H1 (cell line): ENCODE results near the gene SOX13. TPM values are rescaled to one million over a fixed set of nuclear protein-coding genes. Genes with fewer than 3 reads are reported as not detected.

Experiments
- CTCF ChIA-PET: fragments of 300-600 bp; sonication (Branson Sonifier 250); formaldehyde crosslinking; loops from one replicate; lab custom pipeline; 2021; ENCODE audit not compliant: partially characterized antibody; lab: Charles Lee
- POLR2A ChIA-PET: fragments of 300-600 bp; sonication (Branson Sonifier 250); formaldehyde crosslinking; loops from one replicate; lab custom pipeline; 2021; ENCODE audit warnings: inconsistent platforms; ENCODE audit not compliant: partially characterized antibody; lab: Charles Lee
- DNase-seq, 2 experiments: peaks; one replicate each; pipeline versions ENCODE4 v3.0.0 to v3.0.0-alpha.2; 2010 to 2022; ENCODE audit warnings: low spot score in 2 of 2, low read depth in 1 of 2, mixed read lengths in 1 of 2
- FAIRE-seq: peaks from 2 replicates; lab custom pipeline; 2011; peaks lifted over from hg19 to GRCh38; lab: Jason Lieb, UNC
- H2AFZ ChIP-seq: 2 replicates; pipeline ENCODE4 v1.8.1; 2012; ENCODE audit warnings: low read length, inconsistent platforms
- H2AK5ac ChIP-seq: 2 replicates; pipeline ENCODE4 v1.6.1; 2013; ENCODE audit warnings: low read depth, low read length
- H2BK120ac ChIP-seq: replicated peaks from 2 replicates; pipeline ENCODE3; 2013; ENCODE audit warnings: low read depth, low read length, inconsistent platforms
- H2BK12ac ChIP-seq: 2 replicates; pipeline ENCODE4 v1.6.1; 2013; ENCODE audit warnings: low read depth, low read length
- H2BK15ac ChIP-seq: 2 replicates; pipeline ENCODE4 v1.6.1; 2013; ENCODE audit warnings: low read length
- H2BK20ac ChIP-seq: 2 replicates; pipeline ENCODE4 v1.6.1; 2013; ENCODE audit warnings: low read length
- H2BK5ac ChIP-seq: 2 replicates; pipeline ENCODE4 v1.6.1; 2013; ENCODE audit warnings: low read depth, low read length
- H3K14ac ChIP-seq: 2 replicates; pipeline ENCODE4 v1.6.1; 2013; ENCODE audit warnings: inconsistent platforms; ENCODE audit not compliant: insufficient read length
- H3K18ac ChIP-seq: 2 replicates; pipeline ENCODE4 v1.6.1; 2013; ENCODE audit warnings: low read length; ENCODE audit errors: extremely low read depth
- H3K23ac ChIP-seq: 2 replicates; pipeline ENCODE4 v1.6.1; 2013; ENCODE audit warnings: inconsistent platforms; ENCODE audit not compliant: insufficient read length
- H3K23me2 ChIP-seq: 2 replicates; pipeline ENCODE4 v1.6.1; 2013; ENCODE audit warnings: low read depth, low read length
- H3K27ac ChIP-seq: 2 replicates; pipeline ENCODE4 v1.6.1; 2011; ENCODE audit warnings: low read depth, low read length, inconsistent platforms
- H3K27me3 ChIP-seq, 4 experiments: replicated peaks in 1 of 4; 1 replicate in 1 of 4; 2 replicates in 3 of 4; pipeline versions ENCODE4 v1.6.1 to v1.8.1; 2011 to 2013; ENCODE audit warnings: low read length in 3 of 4, mild to moderate bottlenecking in 3 of 4, inconsistent platforms in 2 of 4, mixed read lengths in 2 of 4, moderate library complexity in 1 of 4; ENCODE audit not compliant: control insufficient read depth in 3 of 4, insufficient read depth in 3 of 4; ENCODE audit errors: extremely low read depth in 1 of 4
- H3K36me3 ChIP-seq, 4 experiments: 2 replicates each; pipeline versions ENCODE4 v1.6.1 to v1.8.1; 2011 to 2013; ENCODE audit warnings: mild to moderate bottlenecking in 4 of 4, low read length in 3 of 4, moderate library complexity in 2 of 4, control low read depth in 1 of 4, inconsistent platforms in 1 of 4; ENCODE audit not compliant: insufficient read depth in 4 of 4, control insufficient read depth in 2 of 4
- H3K4ac ChIP-seq: replicated peaks from 2 replicates; pipeline ENCODE3; 2013; ENCODE audit warnings: low read length, low read depth, mixed read lengths, inconsistent platforms; ENCODE audit not compliant: insufficient read length
- H3K4me1 ChIP-seq, 4 experiments: replicated peaks in 1 of 4; 1 replicate in 1 of 4; 2 replicates in 3 of 4; pipeline versions ENCODE4 v1.6.1 to v1.8.1; 2011 to 2013; ENCODE audit warnings: low read length in 3 of 4, inconsistent platforms in 2 of 4, mixed read lengths in 1 of 4; ENCODE audit not compliant: insufficient read depth in 4 of 4, control insufficient read depth in 3 of 4
- H3K4me2 ChIP-seq, 2 experiments: 2 replicates each; pipeline versions ENCODE4 v1.6.1 to v1.8.1; 2011 to 2013; ENCODE audit warnings: low read depth in 2 of 2, low read length in 2 of 2, control low read depth in 1 of 2, inconsistent platforms in 1 of 2, mild to moderate bottlenecking in 1 of 2; ENCODE audit not compliant: insufficient read depth in 1 of 2
- H3K4me3 ChIP-seq, 4 experiments: fragments of 200-600, 300-600 bp in 1 of 4; sonication (generic), shearing (Covaris generic), sonication (Bioruptor Twin) in 1 of 4; 2 replicates each; pipeline versions ENCODE4 v1.5.1 to v1.8.1; 2011 to 2016; ENCODE audit warnings: low read length in 4 of 4, low read depth in 3 of 4, control low read depth in 2 of 4, inconsistent platforms in 2 of 4, mild to moderate bottlenecking in 2 of 4, mixed read lengths in 1 of 4, moderate library complexity in 1 of 4; ENCODE audit not compliant: insufficient read depth in 2 of 4; ENCODE audit errors: extremely low read depth in 1 of 4
- H3K56ac ChIP-seq: replicated peaks from 2 replicates; pipeline ENCODE3; 2013; ENCODE audit warnings: low read depth, mild to moderate bottlenecking, mixed read lengths, low read length, inconsistent platforms; ENCODE audit not compliant: insufficient read length
- H3K79me1 ChIP-seq: 2 replicates; pipeline ENCODE4 v1.6.1; 2013; ENCODE audit warnings: low read depth, low read length, control low read depth
- H3K79me2 ChIP-seq, 2 experiments: 2 replicates each; pipeline versions ENCODE4 v1.6.1 to v1.8.1; 2012 to 2013; ENCODE audit warnings: low read length in 2 of 2, mild to moderate bottlenecking in 2 of 2, inconsistent platforms in 1 of 2; ENCODE audit not compliant: insufficient read depth in 2 of 2, control insufficient read depth in 1 of 2
- H3K9ac ChIP-seq, 4 experiments: replicated peaks in 1 of 4; 1 replicate in 1 of 4; 2 replicates in 3 of 4; pipeline versions ENCODE4 v1.6.1 to v1.8.1; 2011 to 2013; ENCODE audit warnings: low read depth in 3 of 4, low read length in 3 of 4, control low read depth in 2 of 4, mild to moderate bottlenecking in 2 of 4, moderate library complexity in 2 of 4, inconsistent platforms in 1 of 4; ENCODE audit errors: extremely low read depth in 1 of 4
- H3K9me3 ChIP-seq, 2 experiments: 2 replicates each; pipeline versions ENCODE4 v1.6.1 to v1.8.1; 2012 to 2013; ENCODE audit warnings: mild to moderate bottlenecking in 2 of 2, moderate library complexity in 2 of 2, control low read depth in 1 of 2, inconsistent platforms in 1 of 2, low read depth in 1 of 2, low read length in 1 of 2, mixed read lengths in 1 of 2; ENCODE audit not compliant: insufficient read depth in 2 of 2
- H4K20me1 ChIP-seq, 2 experiments: replicated peaks in 1 of 2; 2 replicates each; pipeline versions ENCODE3 to v1.8.1; 2011 to 2013; ENCODE audit warnings: inconsistent platforms in 2 of 2, low read length in 2 of 2, mild to moderate bottlenecking in 1 of 2; ENCODE audit not compliant: insufficient read depth in 2 of 2, control insufficient read depth in 1 of 2
- H4K5ac ChIP-seq: 2 replicates; pipeline ENCODE4 v1.6.1; 2013; ENCODE audit warnings: low read length, low read depth, mixed read lengths, inconsistent platforms; ENCODE audit not compliant: insufficient read length
- H4K8ac ChIP-seq: 2 replicates; pipeline ENCODE4 v1.8.0; 2013; ENCODE audit warnings: mild to moderate bottlenecking, moderate library complexity, low read length, inconsistent platforms; ENCODE audit not compliant: insufficient read depth; ENCODE audit errors: extremely low read depth
- H4K91ac ChIP-seq: replicated peaks from 2 replicates; pipeline ENCODE3; 2013; ENCODE audit warnings: low read length, mixed read lengths, inconsistent platforms; ENCODE audit not compliant: insufficient read length
- CREB1 ChIP-seq: IDR thresholded peaks from 2 replicates; pipeline ENCODE4 v1.6.1; 2012; ENCODE audit warnings: inconsistent platforms
- CTBP2 ChIP-seq: IDR thresholded peaks from 2 replicates; pipeline ENCODE4 v1.7.0; 2011; ENCODE audit warnings: borderline replicate concordance, mild to moderate bottlenecking, moderate library complexity, mixed read lengths, low read length; ENCODE audit not compliant: insufficient read depth, insufficient read length
- KDM5A ChIP-seq: fragments of 200-600 bp; IDR thresholded peaks from 2 replicates; pipeline ENCODE4 v1.7.1; 2012; ENCODE audit warnings: mild to moderate bottlenecking, low read length, inconsistent platforms, mixed read lengths
- RFX5 ChIP-seq: IDR thresholded peaks from 2 replicates; pipeline ENCODE4 v1.6.1; 2011; ENCODE audit warnings: low read depth, low read length, improper control_type of control experiment, borderline replicate concordance
- RXRA ChIP-seq: IDR thresholded peaks from 2 replicates; pipeline ENCODE4 v1.6.1; 2011; ENCODE audit warnings: low read depth, mild to moderate bottlenecking, low read length, moderate library complexity; ENCODE audit not compliant: insufficient read depth
- SP1 ChIP-seq: IDR thresholded peaks from 2 replicates; pipeline ENCODE4 v1.6.1; 2011; ENCODE audit warnings: low read depth, low read length
- SUZ12 ChIP-seq: fragments of 200-600 bp; sonication (generic); IDR thresholded peaks from 2 replicates; pipeline ENCODE4 v1.6.1; 2012; ENCODE audit warnings: mild to moderate bottlenecking, inconsistent platforms, low read length, moderate library complexity, mixed read lengths
- TAF7 ChIP-seq: optimal IDR thresholded peaks from 2 replicates; pipeline ENCODE3; 2011; ENCODE audit warnings: low read depth, mild to moderate bottlenecking, inconsistent platforms, low read length, moderate library complexity, borderline replicate concordance
- ZNF274 ChIP-seq: IDR thresholded peaks from 2 replicates; pipeline ENCODE4 v1.7.0; 2012; ENCODE audit warnings: low read length, borderline replicate concordance; ENCODE audit errors: extremely low read depth
- WGBS, 2 experiments: shearing (Covaris generic) in 1 of 2; methylation state at CpG; one replicate each; pipeline versions ENCODE4 v1.1.6 to v1.1.7; 2013 to 2015; ENCODE audit warnings: low lambda C conversion rate in 2 of 2, mixed read lengths in 2 of 2, inconsistent platforms in 1 of 2, low coverage in 1 of 2, missing lambda C conversion rate in 1 of 2; ENCODE audit not compliant: insufficient replicate concordance in 2 of 2, insufficient coverage in 1 of 2, insufficient read length in 1 of 2; ENCODE audit errors: extremely low coverage in 1 of 2, missing lambda C conversion rate in 1 of 2; 5-methylcytosine and 5-hydroxymethylcytosine counted together
- polyA plus RNA-seq, 7 experiments: library from polyadenylated mRNA; depleted of rRNA in 3 of 7; stranded (reverse) in 5 of 7; unstranded in 2 of 7; fragments of >200 nt in 5 of 7; fragments of 200-250 nt in 2 of 7; gene quantifications; 1 replicate in 5 of 7; 2 replicates in 1 of 7; 4 replicates in 1 of 7; pipeline versions ENCODE4 v1.2.1 to v1.2.3, GENCODE V29; 2011 to 2013; ENCODE audit warnings: missing spikeins in 2 of 7, mixed read lengths in 2 of 7
- total RNA-seq: library from RNA; stranded (reverse); fragmentation: NEBNext Ultra II Directional; extraction: Animal tissue kit (Norgen Biotek cat#: 25700); gene quantifications from 2 replicates; pipeline ENCODE4 v1.2.1, GENCODE V29; 2021

Gene SOX13
- total and polyA plus RNA-seq, 2 of the 8 experiments (the other 6 are each of a cell fraction or from before 2014, with no cell fraction given) = 113 to 173 TPM

DNA sequence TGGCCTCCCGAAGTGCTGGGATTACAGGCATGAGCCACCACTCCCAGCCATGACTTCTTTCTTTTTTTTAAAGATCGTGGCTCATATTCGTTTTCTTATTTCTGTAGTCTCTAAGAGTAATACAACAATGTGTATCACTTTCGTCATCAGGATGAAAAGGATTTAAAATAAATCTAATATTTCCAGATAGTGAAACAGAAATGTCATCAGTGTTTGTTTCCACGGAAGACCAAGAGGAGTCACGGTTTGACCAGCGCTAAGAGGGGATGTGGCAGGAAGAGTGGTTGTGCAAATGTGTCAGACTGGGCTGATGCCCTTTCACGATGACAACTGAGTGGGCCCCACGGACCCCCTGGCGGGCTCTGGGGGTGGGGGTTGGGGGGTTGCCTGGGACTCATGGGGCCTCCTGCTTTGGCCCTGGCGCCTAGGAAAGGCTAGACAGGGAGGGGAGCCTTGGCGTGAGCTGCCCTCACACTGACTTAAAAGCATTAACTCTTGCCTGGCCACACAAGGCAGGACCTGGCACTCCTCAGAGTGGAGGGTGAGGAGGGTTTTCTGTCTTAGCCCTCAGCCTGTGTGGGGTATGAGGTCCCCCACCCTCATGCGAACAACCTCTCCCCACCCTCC, 8.4 kb downstream of the SOX13 start:
- H3K27ac ChIP-seq = peak overlapping the region; percentile 64; the same call in 1 of the 2 replicates
- H3K14ac ChIP-seq = no peak overlapping the region
- H4K91ac ChIP-seq = peak overlapping the region; percentile 86
- H2BK5ac ChIP-seq = peak overlapping the region; percentile 100
- TF ChIP-seq SUZ12 (no peak), SP1 (no peak), CTBP2 (no peak), ZNF274 (no peak), RFX5 (no peak), CREB1 (no peak), TAF7 (no peak), KDM5A (no peak), RXRA (no peak)
- H3K56ac ChIP-seq = no peak overlapping the region
- ChIA-PET POLR2A (interaction anchor here (2.0 to 12.9 kb wide), 4 partner anchors 10 to 48 kb away, joined by 15 to 101 read pairs (median 19); no protein-coding TSS in a partner anchor), CTCF (interaction anchor here (1.1 to 10.2 kb wide), 6 partner anchors 9 to 209 kb away, joined by 3 to 107 read pairs (median 15); no protein-coding TSS in a partner anchor)
- H3K9me3 ChIP-seq = no peaks in the 10 kb centered on the region
- peaks cover 35 to 74% (median 64%) of the 10 kb centered on the region in 4 experiments for H3K4me1 ChIP-seq
- 29% methylated on average over 12 of the region's 13 CpGs; no CpG with 5 or more reads in 1 of the 2 experiments for WGBS, 2 experiments
- H3K23ac ChIP-seq = no peak overlapping the region
- peak overlapping the region; percentile 100 for H2BK12ac ChIP-seq
- H2BK15ac ChIP-seq = no peak overlapping the region
- peak overlapping the region; percentile 99; the same call in 1 of the 2 replicates for H2AK5ac ChIP-seq
- H3K79me1 ChIP-seq = peaks cover 13% of the 10 kb centered on the region
- H4K20me1 ChIP-seq = peaks cover 3 to 19% of the 10 kb centered on the region in 2 experiments
- H3K23me2 ChIP-seq = peaks cover 10% of the 10 kb centered on the region; the same call in 1 of the 2 replicates
- peaks cover 37 to 79% of the 10 kb centered on the region in 2 experiments for H3K79me2 ChIP-seq
- peak overlapping the region; percentile 73 to 86; a peak in 3 of 4 replicates for H3K4me2 ChIP-seq
- H3K18ac ChIP-seq = peak overlapping the region; percentile 97
- peak overlapping the region; percentile 57 for H2BK120ac ChIP-seq
- no peak overlapping the region for H3K9ac ChIP-seq
- H4K8ac ChIP-seq = no peak overlapping the region; the same call in 1 of the 2 replicates
- no peak overlapping the region for H3K4ac ChIP-seq
- peak overlapping the region; percentile 98 for H2BK20ac ChIP-seq
- DNase-seq = no peak
- no peaks in the 10 kb centered on the region for H3K36me3 ChIP-seq
- H4K5ac ChIP-seq = peak overlapping the region; percentile 39
- no peaks in the 10 kb centered on the region for H3K27me3 ChIP-seq
- peak overlapping the region in 1 of 4 experiments; percentile 49; a peak in 1 of 8 replicates for H3K4me3 ChIP-seq
- no peak for FAIRE-seq
- H2AFZ ChIP-seq = no peak overlapping the region
